OCI-LY7 (cell line): ENCODE measurements around the gene GHDC. TPM values are rescaled to one million over a fixed set of nuclear protein-coding genes. Genes with fewer than 3 reads are reported as not detected.
A peak's percentile ranks its signal among the peaks of the same experiment; 100 is the strongest.

ENCODE experiments used
- BruUV-seq: library from RNA; stranded (reverse); fragments of 400-500 nt; replicated peaks from 2 replicates; lab custom pipeline; 2021; lab: Mats Ljungman, UMichigan
- CTCF ChIA-PET: fragments of 300-600 bp; sonication (Branson Sonifier 250); formaldehyde crosslinking; loops from one replicate; lab custom pipeline; 2022; ENCODE audit warnings: antibody characterized with exemption; ENCODE audit not compliant: unreplicated experiment; lab: Charles Lee
- POLR2A ChIA-PET: fragments of 300-600 bp; sonication (Branson Sonifier 250); formaldehyde crosslinking; loops from one replicate; lab custom pipeline; 2022; ENCODE audit warnings: antibody characterized with exemption; lab: Charles Lee
- DNase-seq: peaks from one replicate; pipeline ENCODE4 v3.0.0-alpha.2; 2015; ENCODE audit warnings: low spot score
- H2AFZ ChIP-seq: fragments of 200-600 bp; sonication (generic), shearing (Covaris generic); 2 replicates; pipeline ENCODE4 v1.6.1; 2014; ENCODE audit warnings: mild to moderate bottlenecking, antibody characterized with exemption, low read length, moderate library complexity
- H3K27ac ChIP-seq: fragments of 200-600 bp; sonication (generic); 2 replicates; pipeline ENCODE4 v1.5.1; 2014; ENCODE audit warnings: mixed run types, low read depth, mild to moderate bottlenecking, moderate library complexity, low read length, inconsistent platforms; ENCODE audit not compliant: poor library complexity, severe bottlenecking
- H3K36me3 ChIP-seq: fragments of 200-600 bp; sonication (generic); 2 replicates; pipeline ENCODE4 v1.6.1; 2014; ENCODE audit warnings: mild to moderate bottlenecking, antibody characterized with exemption, low read length, moderate library complexity, mixed read lengths; ENCODE audit not compliant: insufficient read depth
- H3K4me1 ChIP-seq: fragments of 200-600 bp; sonication (generic); 2 replicates; pipeline ENCODE4 v1.5.1; 2014; ENCODE audit warnings: mild to moderate bottlenecking, low read length; ENCODE audit not compliant: insufficient read depth, poor library complexity, severe bottlenecking
- H3K4me2 ChIP-seq: fragments of 200-600 bp; sonication (generic); 2 replicates; pipeline ENCODE4 v1.6.1; 2014; ENCODE audit warnings: mild to moderate bottlenecking, low read length
- H3K4me3 ChIP-seq: fragments of 200-600 bp; sonication (generic); 2 replicates; pipeline ENCODE4 v1.5.1; 2014; ENCODE audit warnings: mild to moderate bottlenecking, low read depth, low read length; ENCODE audit not compliant: poor library complexity, severe bottlenecking
- H3K79me2 ChIP-seq: fragments of 200-600 bp; sonication (generic); 2 replicates; pipeline ENCODE4 v1.6.1; 2016; ENCODE audit warnings: low read depth, mild to moderate bottlenecking, low read length, moderate library complexity, mixed read lengths; ENCODE audit not compliant: insufficient read depth
- H3K9me2 ChIP-seq: fragments of 200-600 bp; sonication (generic); 2 replicates; pipeline ENCODE4 v1.6.1; 2016; ENCODE audit warnings: mild to moderate bottlenecking, low read length, mixed read lengths; ENCODE audit not compliant: insufficient read depth
- H3K9me3 ChIP-seq: fragments of 200-600 bp; sonication (generic); 2 replicates; pipeline ENCODE4 v1.6.1; 2014; ENCODE audit warnings: mild to moderate bottlenecking, mixed run types, low read length, mixed read lengths
- H4K20me1 ChIP-seq: fragments of 200-600 bp; sonication (generic); 2 replicates; pipeline ENCODE4 v1.6.1; 2014; ENCODE audit warnings: mild to moderate bottlenecking, antibody characterized with exemption, low read length, moderate library complexity, mixed read lengths; ENCODE audit not compliant: insufficient read depth
- CTCF ChIP-seq: fragments of 200-600 bp; sonication (generic); conservative IDR thresholded peaks from 2 replicates; pipeline ENCODE4 v1.5.1; 2014; ENCODE audit warnings: mild to moderate bottlenecking, antibody characterized with exemption, low read length, moderate library complexity, mixed read lengths
- EZH2phosphoT487 ChIP-seq: fragments of 200-600 bp; sonication (generic); IDR thresholded peaks from 2 replicates; pipeline ENCODE4 v1.6.1; 2018; ENCODE audit warnings: low read depth, borderline replicate concordance, mild to moderate bottlenecking, mixed run types, antibody characterized with exemption, low read length, moderate library complexity, mixed read lengths
- intact Hi-C: fragments of 100-400 bp; cut with micrococcal nuclease; formaldehyde crosslinking; loops from one replicate; pipeline ENCODE4 v1.10.0; 2022; ENCODE audit not compliant: unreplicated experiment
- total RNA-seq, 2 experiments: library from RNA; depleted of rRNA in 1 of 2; stranded (reverse); fragments of >200 nt in 1 of 2; shearing (Covaris generic) in 1 of 2; gene quantifications; 2 replicates each; pipeline ENCODE4 v1.2.3, GENCODE V29; 2014 to 2022

Gene GHDC
- total RNA-seq, 2 experiments from 2014 or later: 30.0 to 33.2 TPM

- no peaks in the 10 kb centered on the region for H3K9me3 ChIP-seq
- no peaks in the 10 kb centered on the region; the same call in 1 of the 2 replicates for H3K79me2 ChIP-seq
- no peaks in the 10 kb centered on the region; the same call in 1 of the 2 replicates for H3K36me3 ChIP-seq
- CTCF ChIA-PET: no interaction called here
- POLR2A ChIA-PET: interaction anchor here (1.3 kb wide), 1 partner anchor 12 kb away, joined by 3 read pairs; no protein-coding TSS in a partner anchor
- H3K4me3 ChIP-seq: no peak overlapping the region
- TF ChIP-seq CTCF (no peak), EZH2phosphoT487 (no peak)
- intact Hi-C loops: no loop called here
- DNase-seq: peak; percentile 42
- BruUV-seq: no TSS peak
- H3K9me2 ChIP-seq: no peaks in the 10 kb centered on the region
- H3K4me2 ChIP-seq: no peak overlapping the region; the same call in 1 of the 2 replicates
- peaks cover 9% of the 10 kb centered on the region for H3K4me1 ChIP-seq
- H2AFZ ChIP-seq: no peak overlapping the region
- H4K20me1 ChIP-seq: no peaks in the 10 kb centered on the region
- no peak overlapping the region for H3K27ac ChIP-seq
Measured at GRCh38 chr17:42198897-42199296, 4.6 kb upstream of the GHDC start.

- BruUV-seq: no TSS peak
- Histone ChIP-seq H3K4me3 (no peak overlapping the region), H3K4me1 (peaks cover 16% of the 10 kb centered on the region), H2AFZ (no peak overlapping the region), H3K4me2 (no peak overlapping the region), H3K9me2 (no peaks in the 10 kb centered on the region), H3K9me3 (no peaks in the 10 kb centered on the region), H4K20me1 (no peaks in the 10 kb centered on the region), H3K27ac (no peak overlapping the region), H3K79me2 (no peaks in the 10 kb centered on the region; the same call in none of the 2 replicates), H3K36me3 (no peaks in the 10 kb centered on the region)
- intact Hi-C loops: no loop called here
- POLR2A ChIA-PET: interaction anchor here (0.7 to 1.3 kb wide), 2 partner anchors 10 to 354 kb away, joined by 3 read pairs; no protein-coding TSS in a partner anchor
- CTCF ChIA-PET: no interaction called here
- DNase-seq: no peak
- TF ChIP-seq EZH2phosphoT487 (no peak), CTCF (no peak)
Measured at GRCh38 chr17:42197564-42198156, 3.4 kb upstream of the GHDC start.
